Measurements from ENCODE around the gene LARP1B.

Gene LARP1B

GRCh38 chr4:128163177-128164117 lies 102.3 kb downstream of the LARP1B start:
- no peaks in the 10 kb centered on the region for H3K36me3 ChIP-seq
- no peak overlapping the region for H3K27ac ChIP-seq
- H3K4me3 ChIP-seq (ENCODE audit: low read depth, low read length) = no peak overlapping the region
- no peaks in the 10 kb centered on the region for H3K9me3 ChIP-seq (ENCODE audit: severe bottlenecking)
- H3K27me3 ChIP-seq (ENCODE audit: insufficient read depth, low read depth, severe bottlenecking) = no peaks in the 10 kb centered on the region
- no peak for TF ChIP-seq CTCF (IDR thresholded peaks at IDR 0.05; ENCODE audit: low read depth, low read length)
- no peak for DNase-seq

- Histone ChIP-seq H3K9me3 (ENCODE audit: severe bottlenecking) (no peaks in the 10 kb centered on the region), H3K27me3 (ENCODE audit: insufficient read depth, low read depth, severe bottlenecking) (no peaks in the 10 kb centered on the region), H3K4me3 (ENCODE audit: low read depth, low read length) (no peak overlapping the region), H3K36me3 (no peaks in the 10 kb centered on the region), H3K27ac (no peak overlapping the region)
- DNase-seq = no peak
- no peak for TF ChIP-seq CTCF (IDR thresholded peaks at IDR 0.05; ENCODE audit: low read depth, low read length)
Observed at GRCh38 chr4:128166982-128167381, 105.9 kb downstream of the LARP1B start.

- TF ChIP-seq CTCF (IDR thresholded peaks at IDR 0.05; ENCODE audit: low read depth, low read length) = no peak
- H3K27ac ChIP-seq = no peak overlapping the region
- H3K4me3 ChIP-seq (ENCODE audit: low read depth, low read length) = no peak overlapping the region
- no peaks in the 10 kb centered on the region for H3K9me3 ChIP-seq (ENCODE audit: severe bottlenecking)
- no peaks in the 10 kb centered on the region for H3K27me3 ChIP-seq (ENCODE audit: insufficient read depth, low read depth, severe bottlenecking)
- DNase-seq = no peak
- no peaks in the 10 kb centered on the region for H3K36me3 ChIP-seq
Observed at GRCh38 chr4:128168701-128169100, 107.6 kb downstream of the LARP1B start.

GRCh38 chr4:128169245-128169644 lies 108.1 kb downstream of the LARP1B start:
- Histone ChIP-seq H3K27me3 (ENCODE audit: insufficient read depth, low read depth, severe bottlenecking) (no peaks in the 10 kb centered on the region), H3K36me3 (no peaks in the 10 kb centered on the region), H3K4me3 (ENCODE audit: low read depth, low read length) (no peak overlapping the region), H3K27ac (no peak overlapping the region), H3K9me3 (ENCODE audit: severe bottlenecking) (no peaks in the 10 kb centered on the region)
- no peak for DNase-seq
- TF ChIP-seq CTCF (IDR thresholded peaks at IDR 0.05; ENCODE audit: low read depth, low read length) = no peak

GRCh38 chr4:128176643-128177042 lies 115.5 kb downstream of the LARP1B start:
- no peak overlapping the region for H3K27ac ChIP-seq
- no peak for DNase-seq
- TF ChIP-seq CTCF (IDR thresholded peaks at IDR 0.05; ENCODE audit: low read depth, low read length) = no peak
- H3K27me3 ChIP-seq (ENCODE audit: insufficient read depth, low read depth, severe bottlenecking) = no peaks in the 10 kb centered on the region
- H3K9me3 ChIP-seq (ENCODE audit: severe bottlenecking) = no peaks in the 10 kb centered on the region
- H3K4me3 ChIP-seq (ENCODE audit: low read depth, low read length) = no peak overlapping the region
- H3K36me3 ChIP-seq = peaks cover 2% of the 10 kb centered on the region; the same call in 1 of the 2 replicates

All from WERI-Rb-1 (cell line).